RPMI7951 (cell line): ENCODE results near the gene NKX2-2. TPM values are rescaled to one million over a fixed set of nuclear protein-coding genes. Genes with fewer than 3 reads are reported as not detected.

Experiments
- DNase-seq: peaks from one replicate; pipeline ENCODE4 v3.0.0-alpha.2; 2012; ENCODE audit warnings: low read depth
- total RNA-seq: library from RNA; depleted of rRNA; stranded (reverse); fragments of >200 nt; shearing (Covaris generic); gene quantifications from 2 replicates; pipeline ENCODE4 v1.2.3, GENCODE V29; 2014; rRNA removed

NKX2-2 gene
- total RNA-seq = 0.20 TPM in 1 of 2 replicates, not detected in the other

- peak; percentile 40 for DNase-seq
These were observed at the start of gene NKX2-2 for GRCh38 chr20:21513881-21514540. NKX2-2 (minus strand) TSS chr20:21514064; CDS start chr20:21513669, 395 bp downstream.

- no peak for DNase-seq
These were observed 48.8 kb upstream of the NKX2-2 start for GRCh38 chr20:21562656-21563055.

- DNase-seq = no peak
These were observed 45.4 kb upstream of the NKX2-2 start for GRCh38 chr20:21559305-21559704.

- no peak for DNase-seq
These were observed 43.6 kb upstream of the NKX2-2 start for GRCh38 chr20:21557241-21558020.

GRCh38 chr20:21556398-21556797 lies 42.5 kb upstream of the NKX2-2 start:
- DNase-seq = no peak

GRCh38 chr20:21555470-21556120 lies 41.7 kb upstream of the NKX2-2 start:
- no peak for DNase-seq

GRCh38 chr20:21554985-21555384 lies 41.1 kb upstream of the NKX2-2 start:
- no peak for DNase-seq

GRCh38 chr20:21554376-21554890 lies 40.6 kb upstream of the NKX2-2 start:
- DNase-seq = no peak

GRCh38 chr20:21550587-21550986 lies 36.7 kb upstream of the NKX2-2 start:
- no peak for DNase-seq

- no peak for DNase-seq
These were observed 34.6 kb upstream of the NKX2-2 start for GRCh38 chr20:21548390-21549035.

GRCh38 chr20:21546355-21546754 lies 32.5 kb upstream of the NKX2-2 start:
- no peak for DNase-seq

- no peak for DNase-seq
These were observed 25.6 kb upstream of the NKX2-2 start for GRCh38 chr20:21539512-21539911.

- no peak for DNase-seq
These were observed 21.0 kb upstream of the NKX2-2 start for GRCh38 chr20:21534886-21535285.

- no peak for DNase-seq
These were observed 20.6 kb upstream of the NKX2-2 start for GRCh38 chr20:21534453-21534852.

GRCh38 chr20:21529863-21530262 lies 16.0 kb upstream of the NKX2-2 start:
- DNase-seq = no peak

- DNase-seq = no peak
These were observed 15.0 kb upstream of the NKX2-2 start for GRCh38 chr20:21528870-21529269.

GRCh38 chr20:21527908-21528307 lies 14.0 kb upstream of the NKX2-2 start:
- DNase-seq = no peak

- DNase-seq = no peak
These were observed 12.9 kb upstream of the NKX2-2 start for GRCh38 chr20:21526776-21527175.

- DNase-seq = no peak
These were observed 10.0 kb upstream of the NKX2-2 start for GRCh38 chr20:21523895-21524294.

GRCh38 chr20:21523281-21523868 lies 9.5 kb upstream of the NKX2-2 start:
- DNase-seq = no peak

GRCh38 chr20:21522481-21523280 lies 8.8 kb upstream of the NKX2-2 start:
- no peak for DNase-seq
